Measurements from ENCODE around the gene CRYZ.

CRYZ gene

GRCh38 chr1:74729741-74730478 is 2.9 kb downstream of the CRYZ start:
- DNase-seq: no peak

- DNase-seq: no peak
Measured at GRCh38 chr1:74728736-74729135, 4.1 kb downstream of the CRYZ start.

- DNase-seq: no peak
Measured at GRCh38 chr1:74726063-74726462, 6.8 kb downstream of the CRYZ start.

- no peak for DNase-seq
Measured at GRCh38 chr1:74717626-74718025, 15.2 kb downstream of the CRYZ start.

- DNase-seq: no peak
Measured at GRCh38 chr1:74716822-74717221, 16.0 kb downstream of the CRYZ start.

- no peak for DNase-seq
Measured at GRCh38 chr1:74715806-74716205, 17.0 kb downstream of the CRYZ start.

GRCh38 chr1:74715236-74715502 is 17.7 kb downstream of the CRYZ start:
- DNase-seq: no peak

GRCh38 chr1:74714429-74715235 is 18.2 kb downstream of the CRYZ start:
- no peak for DNase-seq

GRCh38 chr1:74713849-74714248 is 19.0 kb downstream of the CRYZ start:
- DNase-seq: no peak

GRCh38 chr1:74712881-74713280 is 20.0 kb downstream of the CRYZ start:
- DNase-seq: peak; percentile 5

GRCh38 chr1:74703386-74704182 is 29.3 kb downstream of the CRYZ start:
- no peak for DNase-seq

GRCh38 chr1:74699331-74699730 is 33.5 kb downstream of the CRYZ start:
- DNase-seq: no peak

- DNase-seq: no peak
Measured at GRCh38 chr1:74697832-74698231, 35.0 kb downstream of the CRYZ start.

GRCh38 chr1:74693473-74693872 is 39.4 kb downstream of the CRYZ start:
- no peak for DNase-seq

- DNase-seq: no peak
Measured at GRCh38 chr1:74690909-74691308, 41.9 kb downstream of the CRYZ start.

- no peak for DNase-seq
Measured at GRCh38 chr1:74690364-74690696, 42.5 kb downstream of the CRYZ start.

- DNase-seq: peak; percentile 63
Measured at GRCh38 chr1:74689621-74690363, 43.1 kb downstream of the CRYZ start.

GRCh38 chr1:74686928-74687327 is 45.9 kb downstream of the CRYZ start:
- no peak for DNase-seq

- DNase-seq: no peak
Measured at GRCh38 chr1:74684301-74684700, 48.5 kb downstream of the CRYZ start.

GRCh38 chr1:74683656-74684055 is 49.2 kb downstream of the CRYZ start:
- DNase-seq: no peak

GRCh38 chr1:74681851-74682250 is 51.0 kb downstream of the CRYZ start:
- DNase-seq: no peak

GRCh38 chr1:74681449-74681848 is 51.4 kb downstream of the CRYZ start:
- no peak for DNase-seq

- DNase-seq: no peak
Measured at GRCh38 chr1:74681001-74681400, 51.8 kb downstream of the CRYZ start.

All from midbrain (tissue), 1 donor.